HG03439 (cell line): ENCODE results near the gene ARL6.

Source experiments
- ATAC-seq: cut with Tn5 transposase; IDR thresholded peaks from one replicate; pipeline ENCODE4 v1.9.1; 2021; ENCODE audit warnings: mild to moderate bottlenecking, moderate library complexity; ENCODE audit not compliant: unreplicated experiment

Gene ARL6, protein sequence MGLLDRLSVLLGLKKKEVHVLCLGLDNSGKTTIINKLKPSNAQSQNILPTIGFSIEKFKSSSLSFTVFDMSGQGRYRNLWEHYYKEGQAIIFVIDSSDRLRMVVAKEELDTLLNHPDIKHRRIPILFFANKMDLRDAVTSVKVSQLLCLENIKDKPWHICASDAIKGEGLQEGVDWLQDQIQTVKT

DNA sequence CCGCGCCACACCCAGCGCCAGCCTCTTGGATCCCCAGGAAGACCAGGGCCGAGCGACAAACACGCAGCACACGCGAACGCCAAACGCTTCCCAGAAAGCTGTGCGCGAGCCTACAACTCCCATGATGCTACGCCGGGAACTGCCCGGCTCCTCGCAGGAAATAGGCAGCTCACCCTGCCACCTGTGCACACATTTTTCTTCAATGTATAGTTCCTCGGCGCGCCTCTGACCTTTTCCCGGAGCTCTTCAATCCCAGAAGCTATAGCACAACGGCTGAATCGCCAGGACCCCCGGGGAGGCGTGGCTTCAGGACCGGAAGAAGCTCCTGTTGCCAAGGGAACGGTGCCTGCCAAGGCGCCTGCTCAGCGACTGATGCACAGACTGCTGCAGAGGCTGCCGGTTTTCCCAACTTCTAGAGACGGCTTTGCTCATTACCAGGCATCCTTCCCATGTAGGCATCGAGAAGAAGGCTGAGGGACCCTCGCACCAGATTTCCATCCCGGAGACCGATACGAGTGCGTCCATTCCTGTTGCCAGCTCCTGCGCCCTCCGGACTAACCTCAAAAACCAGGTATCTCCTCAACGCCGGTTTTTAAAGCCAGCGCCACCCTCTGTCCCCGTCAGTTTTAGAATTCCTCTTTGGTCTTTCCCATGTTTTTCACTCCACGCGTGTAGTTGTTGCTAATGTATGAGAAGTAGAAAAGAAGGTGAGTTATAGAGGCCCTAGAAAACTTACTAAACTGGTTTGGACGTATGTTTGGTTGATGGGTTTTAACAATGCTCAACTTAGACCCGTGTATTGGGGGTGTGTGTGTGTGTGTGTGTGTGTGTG lies at the start of gene ARL6:
ARL6 (plus strand) TSS at position 352 of the 832 bp plus-strand sequence. CDS start 3,350 bp downstream, outside the sequence.
- ATAC-seq, result peak; percentile 98

DNA sequence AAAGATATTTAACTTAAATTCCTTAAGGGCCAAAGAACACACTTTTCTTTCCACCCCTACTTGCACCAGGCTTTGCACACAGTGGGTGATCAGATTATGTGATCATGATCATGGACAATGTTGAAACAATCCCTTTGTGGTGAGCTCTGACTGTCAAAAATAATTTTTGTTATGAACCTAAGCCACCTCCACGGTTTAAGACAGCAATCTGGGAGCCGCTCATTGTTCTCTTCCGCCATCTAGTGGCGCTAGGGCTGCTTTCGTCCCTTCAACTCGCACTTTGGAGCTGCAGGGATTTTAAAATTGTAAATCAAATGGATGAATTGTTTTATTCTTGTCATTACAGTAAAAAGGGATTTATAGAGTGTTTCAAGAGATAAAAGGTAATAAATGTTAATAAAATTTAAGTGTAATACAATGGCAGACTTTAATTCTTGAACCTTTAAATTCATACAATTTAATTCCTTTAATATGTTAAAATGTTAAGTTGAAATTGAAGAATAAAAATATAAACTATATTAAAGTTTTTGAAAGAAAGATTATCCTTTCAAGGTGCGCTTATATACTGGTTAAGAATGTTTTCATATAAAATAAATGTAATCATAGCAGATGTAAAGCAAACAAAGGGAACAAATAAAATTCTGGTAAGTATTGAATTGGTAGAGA lies 45.3 kb upstream of the ARL6 start:
- ATAC-seq, result peak; percentile 89

DNA sequence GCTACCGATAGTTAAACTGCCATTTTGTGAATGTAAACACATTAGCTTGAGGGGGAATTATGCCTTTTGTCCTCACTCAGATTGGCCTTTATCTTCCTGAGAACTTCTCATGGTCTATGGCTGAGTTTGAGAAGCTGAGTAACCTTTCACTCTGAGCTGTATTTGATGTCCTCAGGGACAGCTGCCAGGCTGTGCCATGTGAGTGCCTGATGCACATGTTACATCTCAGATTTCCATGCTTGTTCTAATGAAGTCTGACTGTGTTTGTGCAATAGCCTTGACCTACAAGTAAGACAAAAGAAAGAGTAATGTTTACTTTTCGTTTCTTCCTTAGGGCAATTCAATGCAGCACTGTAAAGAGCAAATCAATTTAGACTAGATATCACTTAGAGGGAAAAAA lies 44.1 kb upstream of the ARL6 start:
- no peak for ATAC-seq

DNA sequence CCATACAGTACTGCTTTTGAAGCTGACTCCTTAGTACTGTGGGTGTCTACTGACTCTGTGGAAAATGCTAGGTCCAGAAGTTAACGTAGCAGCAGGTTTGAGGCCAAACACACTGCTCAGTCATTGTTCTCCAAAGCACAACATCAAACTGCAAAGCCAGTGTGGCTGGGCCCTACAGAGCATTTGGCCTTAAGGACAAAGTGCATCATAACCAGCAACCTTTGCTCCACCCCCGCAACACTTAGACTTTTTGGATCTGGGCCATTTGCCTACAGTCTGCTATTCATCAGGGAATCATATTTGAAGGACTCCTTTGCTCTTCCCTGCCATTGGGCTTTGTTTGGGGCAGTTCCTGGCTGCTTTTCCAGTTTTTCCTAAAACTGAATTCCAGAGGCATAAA lies 43.1 kb upstream of the ARL6 start:
- no peak for ATAC-seq

DNA sequence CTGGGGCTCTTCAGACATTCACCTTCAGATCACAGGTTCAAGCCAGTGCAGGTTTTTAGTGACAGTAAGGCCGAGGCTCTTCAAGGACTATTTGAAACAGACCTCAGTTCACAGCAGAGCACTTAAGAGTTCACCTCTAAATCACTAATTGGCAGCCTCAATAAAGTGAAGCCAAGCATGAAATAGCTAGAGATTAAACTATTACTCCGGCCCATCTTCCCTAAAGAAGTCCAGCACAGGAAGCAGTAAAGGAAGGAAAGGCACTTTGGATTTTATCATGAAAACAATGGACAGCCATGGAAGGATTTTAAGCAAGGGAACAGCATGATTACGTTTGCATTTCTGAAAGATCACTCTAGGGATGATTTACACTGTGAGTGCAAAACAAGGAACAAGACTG lies 27.6 kb upstream of the ARL6 start:
- ATAC-seq, result no peak

DNA sequence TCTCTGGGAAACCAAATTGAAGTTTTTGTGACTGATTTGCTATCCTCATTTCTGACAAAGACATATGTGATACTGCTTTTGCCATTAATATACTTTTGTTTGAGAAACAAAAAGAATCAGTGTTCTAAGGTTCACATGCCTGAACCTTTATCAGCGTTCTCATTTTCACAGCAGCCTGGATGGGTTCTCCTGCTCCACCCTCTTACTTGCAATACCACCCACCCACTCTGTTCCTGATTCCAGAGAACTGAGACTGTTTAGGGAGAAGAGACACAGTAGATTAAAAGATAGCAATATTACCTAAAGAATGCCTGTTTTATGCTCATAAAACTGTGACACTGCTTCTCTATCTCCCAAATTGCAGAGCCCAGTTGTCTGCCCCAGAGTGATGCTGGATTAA lies 25.8 kb upstream of the ARL6 start:
- no peak for ATAC-seq

DNA sequence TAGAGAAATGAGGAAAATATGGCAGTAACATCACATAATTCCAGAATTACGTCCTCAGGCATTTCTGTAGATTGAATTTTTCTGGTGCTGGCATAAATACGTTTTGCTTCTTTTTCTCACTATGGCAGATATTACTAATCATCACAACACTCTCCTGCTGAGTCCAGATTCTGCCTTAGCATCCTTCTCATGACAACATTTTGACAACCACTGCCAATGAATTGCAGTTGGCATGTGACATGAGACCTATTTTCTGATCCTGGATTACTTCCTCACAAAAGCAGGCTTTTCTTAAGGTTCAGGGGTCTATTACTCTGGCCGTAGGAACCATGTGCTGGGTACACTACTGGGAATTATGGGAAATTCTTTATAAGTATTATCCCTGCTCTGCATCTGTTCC lies 22.5 kb upstream of the ARL6 start:
- ATAC-seq, result no peak

DNA sequence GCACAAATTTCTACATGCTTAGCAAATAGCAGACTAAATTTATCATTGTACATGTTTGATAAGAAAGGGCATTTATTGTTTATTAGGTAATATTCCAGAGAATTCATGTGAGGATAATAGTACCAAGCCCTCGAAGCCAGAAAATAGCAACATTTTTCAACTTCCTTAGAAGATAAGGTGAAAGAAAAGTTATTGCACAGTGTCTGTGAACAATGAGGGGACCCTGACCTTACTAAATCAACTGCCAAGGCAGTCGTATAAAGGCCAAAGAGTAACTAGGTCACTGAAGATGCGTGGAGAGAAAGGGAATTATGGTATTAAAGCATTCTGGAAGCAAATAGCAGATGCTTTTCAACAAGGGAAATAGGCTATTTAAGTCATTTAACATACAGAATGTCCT lies 20.3 kb upstream of the ARL6 start:
- ATAC-seq, result no peak

DNA sequence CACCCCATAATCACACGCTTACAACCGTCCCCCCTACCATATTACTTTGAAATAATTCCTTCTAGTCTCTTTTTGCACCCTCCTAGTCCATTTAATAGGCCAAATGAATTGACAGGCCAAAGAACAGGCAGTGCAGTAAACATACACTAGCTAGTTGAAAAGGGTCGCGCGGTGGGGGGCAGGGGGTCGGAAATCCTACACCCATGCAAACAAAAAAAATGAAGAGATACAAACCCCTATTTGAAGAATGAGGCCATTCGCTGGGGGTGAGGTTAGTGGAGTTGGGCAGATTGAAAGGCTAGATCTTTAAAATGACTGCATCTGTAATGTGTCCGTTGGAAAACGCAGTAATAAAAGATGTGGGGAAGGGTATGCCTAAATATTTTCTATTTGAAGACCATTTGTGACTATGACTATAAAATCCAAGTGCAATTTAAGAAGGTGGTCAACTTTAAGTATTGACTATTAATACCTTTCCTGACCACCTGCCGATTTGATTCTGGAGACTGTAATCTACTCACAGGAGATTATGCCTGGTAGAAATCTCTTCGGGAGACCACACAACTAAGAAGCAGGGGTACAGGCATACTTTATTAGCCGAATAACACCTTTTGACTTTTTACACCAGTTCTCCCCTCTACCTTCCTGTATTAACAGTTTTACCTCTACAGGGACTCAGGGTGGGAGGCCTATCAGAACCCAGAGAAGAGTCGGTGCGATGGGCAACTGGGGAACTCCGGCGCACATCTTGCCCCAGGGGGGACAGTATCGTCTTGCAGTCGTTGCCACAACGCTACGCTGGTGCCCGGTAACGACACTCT lies 762 bp upstream of the ARL6 start:
- ATAC-seq, result peak; percentile 46

DNA sequence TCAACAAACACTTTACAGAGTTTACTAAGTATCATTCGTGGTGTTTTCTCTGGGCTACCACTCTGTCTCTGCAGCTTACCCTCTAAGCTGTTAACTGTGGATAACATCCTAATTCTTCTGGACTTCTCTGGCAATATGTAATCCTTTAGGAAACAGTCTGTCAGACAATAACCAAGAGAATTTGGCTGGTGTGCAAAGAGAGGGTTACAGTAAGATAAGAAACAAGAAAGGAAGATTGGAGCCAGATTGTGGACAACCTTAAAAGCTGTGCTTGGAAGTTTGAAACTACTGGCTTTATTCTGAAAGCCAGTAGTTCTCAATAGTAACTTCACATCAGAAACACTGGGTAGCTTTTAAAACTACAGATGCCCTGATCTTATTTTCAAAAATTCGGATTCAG lies 778 bp downstream of the ARL6 start:
- no peak for ATAC-seq

DNA sequence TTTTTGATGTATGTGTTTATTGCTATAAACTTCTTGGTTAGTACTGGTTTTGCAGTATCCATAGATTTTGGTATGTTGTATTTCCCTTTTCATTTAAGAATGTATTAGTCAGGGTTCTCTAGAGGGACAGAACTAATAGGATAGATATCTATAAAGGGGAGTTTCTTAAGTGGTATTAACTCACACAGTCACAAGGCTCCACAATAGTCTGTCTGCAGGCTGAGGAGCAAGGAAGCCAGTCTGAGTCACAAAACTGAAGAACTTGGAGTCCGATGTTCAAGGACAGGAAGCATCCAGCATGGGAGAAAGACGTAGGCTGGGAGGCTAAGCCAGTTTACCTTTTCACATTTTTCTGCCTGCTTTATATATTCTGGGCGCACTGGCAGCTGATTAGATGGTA lies 8.4 kb downstream of the ARL6 start:
- no peak for ATAC-seq

DNA sequence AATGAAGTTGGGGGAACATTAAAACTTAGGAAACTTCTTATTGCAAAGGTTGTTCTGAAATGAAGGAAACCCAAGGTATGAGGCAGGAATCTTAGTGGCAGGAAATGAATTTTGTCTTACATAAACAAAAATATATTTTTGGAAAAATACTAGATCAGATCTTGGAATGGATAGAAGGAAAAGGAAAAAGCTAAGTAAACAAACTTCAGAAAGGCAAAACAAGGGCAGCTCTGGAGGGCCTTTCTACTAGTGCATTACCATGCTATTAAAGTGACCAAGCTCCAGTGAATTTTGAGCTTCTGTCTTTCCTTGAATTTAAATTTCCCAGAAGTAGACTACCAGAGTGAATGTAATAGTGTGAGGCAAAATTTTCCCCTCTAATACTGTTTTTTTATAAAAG lies 13.6 kb downstream of the ARL6 start:
- no peak for ATAC-seq

DNA sequence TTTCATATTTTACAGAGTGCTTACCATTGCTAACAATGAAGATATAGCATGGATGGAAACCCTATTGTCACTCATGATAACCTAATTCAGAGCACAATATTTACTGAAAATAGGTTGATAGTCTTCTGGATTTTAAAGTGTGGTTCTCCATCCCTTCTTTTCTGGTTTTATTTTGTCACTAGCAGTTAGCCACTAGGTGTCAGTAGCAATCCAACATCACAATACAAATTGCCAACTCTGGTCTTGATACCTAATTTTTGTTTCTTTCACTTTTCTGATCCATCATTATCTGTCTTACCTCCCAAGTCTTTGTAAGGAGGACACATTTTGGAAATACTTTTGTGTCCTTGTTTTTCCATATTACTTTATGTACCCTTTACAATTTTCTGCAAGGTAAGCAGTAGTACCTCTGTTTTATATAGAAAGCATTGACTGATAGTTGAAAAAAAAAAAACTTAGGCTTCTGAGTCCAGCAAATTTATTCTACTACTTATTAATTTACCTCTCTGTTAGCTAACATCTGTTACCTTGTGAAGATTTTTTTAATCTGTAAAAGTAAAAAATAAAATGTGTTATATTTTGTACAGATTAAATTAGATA lies 29.0 kb downstream of the ARL6 start:
- ATAC-seq, result peak; percentile 71

DNA sequence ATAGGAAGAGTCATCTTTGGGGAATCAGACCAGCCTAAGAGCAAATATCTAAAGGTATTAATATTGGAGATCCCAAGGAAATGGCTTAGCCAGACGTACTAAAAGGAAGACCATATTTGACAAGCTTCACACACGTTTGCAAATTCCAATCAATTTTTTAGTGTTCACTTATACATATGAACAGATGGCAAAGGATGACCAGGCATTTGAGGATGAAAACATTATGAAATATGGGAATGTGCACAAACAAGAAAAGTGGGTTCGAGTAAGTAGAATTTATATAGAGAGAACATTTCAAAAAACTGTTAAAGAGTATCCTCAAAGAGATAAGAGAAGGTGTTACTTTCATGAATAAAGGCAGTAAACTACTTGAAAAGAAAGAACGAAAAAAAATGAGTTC lies 31.4 kb downstream of the ARL6 start:
- no peak for ATAC-seq

DNA sequence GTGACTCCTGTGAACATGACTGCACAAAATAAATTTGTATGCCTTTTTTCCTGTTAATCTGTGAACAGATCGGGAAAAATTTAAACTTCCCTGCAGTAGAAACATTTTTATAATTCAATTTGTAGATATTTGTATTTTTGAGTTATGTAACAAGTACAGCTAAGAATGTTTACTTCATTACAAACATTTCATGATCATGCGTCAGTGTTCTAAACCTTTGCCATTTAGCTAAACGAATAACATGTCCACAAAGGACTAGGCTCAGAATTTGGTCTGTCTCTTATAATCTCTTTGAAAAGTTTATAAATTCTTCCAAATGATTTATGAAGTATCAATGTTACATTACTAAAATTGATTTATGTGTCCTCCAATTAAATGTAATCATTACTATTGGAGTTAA lies 39.9 kb downstream of the ARL6 start:
- ATAC-seq, result no peak

DNA sequence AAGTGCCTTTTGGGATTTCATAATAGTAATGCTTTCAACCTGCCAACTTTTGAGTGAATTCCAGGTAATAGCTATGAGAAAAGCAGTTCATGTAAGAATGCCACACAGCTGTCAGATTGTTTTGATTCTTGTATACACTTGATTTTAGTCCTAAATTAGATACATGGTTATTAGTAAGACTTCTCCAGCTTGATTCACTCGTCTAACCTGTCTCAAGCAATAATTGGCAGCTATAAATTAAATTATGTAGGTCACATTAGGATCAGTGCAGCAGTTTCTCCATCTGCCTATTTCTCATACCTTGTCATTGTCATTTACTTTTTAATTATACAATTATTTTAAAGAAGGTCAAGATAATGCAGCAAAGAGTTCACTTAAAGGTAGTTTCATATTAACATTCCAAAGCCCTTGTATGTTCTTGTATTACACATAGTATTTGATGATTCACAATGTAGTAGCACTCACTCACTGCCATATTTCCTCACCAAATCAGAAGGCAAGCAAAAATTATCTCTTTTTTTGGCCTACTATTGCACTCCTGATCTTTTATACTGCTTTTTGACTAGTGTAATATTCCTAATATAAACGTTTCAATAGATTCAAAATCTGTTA lies 46.3 kb downstream of the ARL6 start:
- ATAC-seq, result no peak

DNA sequence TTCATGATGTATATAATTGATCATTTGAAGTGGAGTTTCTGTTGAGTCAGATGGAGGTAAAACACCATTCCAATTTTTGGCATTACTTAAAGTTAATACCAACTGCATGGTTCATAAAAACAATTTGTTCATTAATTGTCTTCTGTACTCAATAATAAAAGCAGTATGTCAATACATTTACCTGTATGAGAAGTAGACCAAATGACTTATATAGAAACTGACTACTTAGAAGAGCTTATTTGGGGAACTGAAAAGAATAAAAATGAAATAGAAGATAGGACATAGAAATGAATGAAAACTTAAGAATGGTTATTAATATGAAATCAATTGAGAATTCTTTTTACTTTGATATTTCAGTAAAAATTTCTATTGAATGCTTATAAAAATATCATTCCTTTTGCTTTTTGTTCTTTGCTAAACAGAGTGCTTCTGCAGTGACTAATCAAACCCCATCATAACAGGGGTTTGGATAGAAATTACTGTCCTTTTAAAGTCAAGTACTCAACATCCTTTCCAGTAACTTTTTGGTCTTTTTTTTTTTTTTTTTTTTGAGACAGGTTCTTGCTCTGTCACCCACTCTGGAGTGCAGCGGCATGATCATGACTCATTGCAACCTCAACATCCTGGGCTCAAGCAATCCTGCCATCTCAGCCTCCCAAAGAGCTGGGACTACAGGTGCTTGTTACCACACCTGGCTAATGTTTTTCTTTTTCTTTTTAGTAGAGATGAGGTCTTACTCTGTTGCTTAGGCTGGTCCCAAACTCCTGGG lies 50.8 kb downstream of the ARL6 start:
- no peak for ATAC-seq

DNA sequence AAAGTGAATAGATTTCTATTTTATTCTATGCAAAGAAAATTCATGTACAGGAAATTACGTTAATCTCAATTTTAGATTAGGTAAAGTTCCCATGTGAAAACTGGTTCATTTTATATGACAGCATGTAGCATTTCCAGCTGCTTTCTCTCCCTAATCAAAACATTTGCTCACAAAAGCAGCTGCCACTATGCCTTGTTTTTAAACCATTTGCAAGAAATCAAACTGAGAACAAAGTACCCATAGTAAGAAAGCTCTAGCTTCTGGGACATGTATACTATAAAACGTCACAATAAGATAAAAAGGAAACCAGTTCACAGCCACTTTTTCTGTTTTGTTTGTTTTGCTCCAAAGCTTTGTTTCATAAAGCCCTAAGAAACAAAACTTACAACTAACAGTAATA lies 52.3 kb downstream of the ARL6 start:
- ATAC-seq, result no peak

DNA sequence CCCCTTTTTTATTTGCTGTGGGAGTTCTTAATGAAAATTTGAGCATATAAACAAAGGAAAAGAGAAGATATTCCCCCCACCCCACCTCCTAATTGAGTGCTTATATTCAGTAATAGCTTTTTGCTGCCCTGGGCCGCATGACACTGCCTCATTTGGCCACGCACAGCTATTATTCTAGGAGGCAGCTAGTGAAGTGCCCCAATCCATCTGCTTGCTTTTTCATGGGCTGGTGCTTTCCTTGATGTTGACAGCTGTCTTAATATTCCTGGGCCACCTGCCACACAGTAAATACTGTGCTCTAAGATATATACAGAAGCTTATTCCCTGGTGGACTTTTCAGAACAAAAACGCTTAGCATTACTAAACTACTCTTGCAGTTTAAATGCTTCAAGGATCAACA lies 53.4 kb downstream of the ARL6 start:
- ATAC-seq, result no peak

DNA sequence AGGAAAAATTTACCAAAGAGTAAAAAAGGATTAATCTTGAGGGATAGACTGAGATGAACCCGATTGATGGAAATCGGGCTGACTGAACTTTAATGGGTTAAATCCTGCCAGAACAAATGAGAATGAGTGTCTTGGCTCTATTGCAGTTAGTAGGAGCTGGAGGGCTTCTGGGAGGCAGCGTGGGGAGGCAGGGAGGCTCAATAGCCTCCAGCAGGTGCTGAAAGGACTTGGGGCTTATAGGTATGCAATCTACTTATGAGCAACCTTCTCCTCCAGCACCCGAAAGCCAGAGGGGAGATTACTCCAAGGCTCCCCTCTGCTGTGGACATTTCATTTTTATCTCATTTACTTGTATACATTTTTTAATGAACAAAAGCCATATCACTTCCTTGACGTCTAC lies 56.2 kb downstream of the ARL6 start:
- ATAC-seq, result no peak
